ENCODE results near the gene CLASRP.

- TF ChIP-seq, protein P1, sequence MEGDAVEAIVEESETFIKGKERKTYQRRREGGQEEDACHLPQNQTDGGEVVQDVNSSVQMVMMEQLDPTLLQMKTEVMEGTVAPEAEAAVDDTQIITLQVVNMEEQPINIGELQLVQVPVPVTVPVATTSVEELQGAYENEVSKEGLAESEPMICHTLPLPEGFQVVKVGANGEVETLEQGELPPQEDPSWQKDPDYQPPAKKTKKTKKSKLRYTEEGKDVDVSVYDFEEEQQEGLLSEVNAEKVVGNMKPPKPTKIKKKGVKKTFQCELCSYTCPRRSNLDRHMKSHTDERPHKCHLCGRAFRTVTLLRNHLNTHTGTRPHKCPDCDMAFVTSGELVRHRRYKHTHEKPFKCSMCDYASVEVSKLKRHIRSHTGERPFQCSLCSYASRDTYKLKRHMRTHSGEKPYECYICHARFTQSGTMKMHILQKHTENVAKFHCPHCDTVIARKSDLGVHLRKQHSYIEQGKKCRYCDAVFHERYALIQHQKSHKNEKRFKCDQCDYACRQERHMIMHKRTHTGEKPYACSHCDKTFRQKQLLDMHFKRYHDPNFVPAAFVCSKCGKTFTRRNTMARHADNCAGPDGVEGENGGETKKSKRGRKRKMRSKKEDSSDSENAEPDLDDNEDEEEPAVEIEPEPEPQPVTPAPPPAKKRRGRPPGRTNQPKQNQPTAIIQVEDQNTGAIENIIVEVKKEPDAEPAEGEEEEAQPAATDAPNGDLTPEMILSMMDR (conservative IDR thresholded peaks at IDR 0.05; ENCODE audit: low read length): no peak
- TF ChIP-seq EZH2phosphoT487 (IDR thresholded peaks at IDR 0.05; ENCODE audit: borderline replicate concordance): no peak
These were observed 18.8 kb upstream of the CLASRP start for GRCh38 chr19:45020071-45020470.
